GM18868 (cell line): ENCODE measurements around the gene MGMT.

Experiments
- ATAC-seq: cut with Tn5 transposase; IDR thresholded peaks from one replicate; pipeline ENCODE4 v1.9.1; 2021; ENCODE audit warnings: mild to moderate bottlenecking, moderate library complexity; ENCODE audit not compliant: unreplicated experiment

Gene MGMT

DNA sequence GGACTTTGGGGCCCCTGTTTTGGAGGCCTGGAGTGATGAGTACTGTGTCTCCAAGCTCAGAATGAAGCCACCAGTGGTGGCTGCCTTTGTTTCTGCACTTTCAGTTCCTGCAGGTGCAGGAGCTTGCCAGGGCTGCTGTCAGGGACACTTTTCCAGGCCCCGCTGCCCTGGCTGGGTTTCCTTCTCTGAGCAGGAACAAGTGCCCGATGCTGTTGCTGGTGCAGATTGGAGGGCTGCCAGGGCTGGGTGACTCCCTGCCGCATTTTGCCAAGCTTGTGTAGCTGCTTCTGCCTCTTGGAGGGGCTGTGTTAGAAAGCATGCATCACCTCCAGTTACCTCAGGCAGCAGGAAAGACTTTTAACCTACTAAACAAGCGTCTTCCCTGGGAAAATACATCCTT is 211.1 kb downstream of the MGMT start:
- no peak for ATAC-seq

DNA sequence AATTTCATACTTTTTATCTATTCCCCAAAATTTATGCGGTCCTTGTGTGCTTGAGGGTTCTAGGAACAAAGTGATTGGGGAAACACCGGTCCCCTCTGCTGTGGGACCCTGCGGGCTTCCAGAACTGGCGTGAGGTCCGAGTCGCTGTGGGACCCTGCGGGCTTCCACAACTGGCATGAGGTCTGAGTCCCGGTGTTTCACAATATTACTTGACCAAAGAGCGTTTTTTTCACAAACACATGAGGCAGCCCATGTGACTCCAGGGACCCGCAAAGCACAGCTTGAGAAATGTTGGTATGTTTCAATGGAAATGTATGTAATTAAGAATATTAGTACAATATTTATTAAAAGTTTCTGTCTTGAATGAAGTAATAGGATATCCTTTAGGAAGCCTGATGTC is 212.2 kb downstream of the MGMT start:
- ATAC-seq, result no peak

DNA sequence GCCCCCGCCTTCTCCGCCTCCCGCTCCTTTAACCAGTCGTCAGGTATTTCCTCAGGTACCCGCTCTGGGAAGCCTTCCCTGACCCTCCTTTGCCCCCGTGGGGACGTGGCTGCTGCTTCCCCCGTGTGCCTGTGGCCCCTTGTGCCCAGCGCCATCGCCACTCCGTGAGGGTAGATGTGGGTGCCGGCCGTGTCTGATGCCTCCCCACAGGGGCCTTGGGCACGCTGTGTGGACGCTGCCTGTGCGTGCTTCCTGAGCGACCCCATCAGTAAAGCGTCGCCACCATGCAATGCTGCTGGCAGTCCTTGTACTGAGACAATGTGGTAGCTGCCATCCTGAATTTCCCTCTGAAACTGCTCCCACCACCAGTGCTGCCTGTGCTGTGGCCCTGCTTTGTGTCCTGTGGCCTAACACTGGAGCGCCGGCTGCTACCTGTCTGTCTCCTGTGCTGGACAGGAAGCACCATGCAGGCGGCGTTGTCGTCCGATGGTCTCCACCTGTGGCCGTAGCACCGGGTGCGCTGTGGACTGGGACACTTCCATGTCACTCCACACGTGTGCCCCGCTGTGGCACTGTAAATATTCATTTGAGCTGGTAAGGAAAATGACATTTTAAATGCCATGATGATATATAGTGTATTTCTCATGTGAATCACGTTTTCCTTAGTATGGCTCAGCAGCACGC is 213.8 kb downstream of the MGMT start:
- no peak for ATAC-seq

DNA sequence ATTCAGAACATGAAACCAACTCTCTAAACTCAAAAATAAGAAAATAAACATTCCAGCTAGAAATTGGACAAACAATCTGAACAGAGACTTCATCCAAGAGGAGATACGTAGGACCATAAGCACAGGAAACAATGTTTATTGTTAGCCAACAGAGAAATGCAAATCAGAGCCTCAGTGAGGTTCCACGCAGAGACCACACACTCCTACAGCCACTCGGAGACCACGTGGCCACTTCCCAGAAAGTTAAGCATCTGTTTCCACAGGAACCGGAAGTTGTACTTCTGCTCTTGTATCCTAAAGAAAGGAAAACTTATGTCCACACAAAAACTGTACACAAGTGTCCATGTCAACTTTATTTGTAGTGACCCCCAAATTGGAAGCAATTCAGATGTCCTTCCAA is 214.8 kb downstream of the MGMT start:
- ATAC-seq, result no peak

DNA sequence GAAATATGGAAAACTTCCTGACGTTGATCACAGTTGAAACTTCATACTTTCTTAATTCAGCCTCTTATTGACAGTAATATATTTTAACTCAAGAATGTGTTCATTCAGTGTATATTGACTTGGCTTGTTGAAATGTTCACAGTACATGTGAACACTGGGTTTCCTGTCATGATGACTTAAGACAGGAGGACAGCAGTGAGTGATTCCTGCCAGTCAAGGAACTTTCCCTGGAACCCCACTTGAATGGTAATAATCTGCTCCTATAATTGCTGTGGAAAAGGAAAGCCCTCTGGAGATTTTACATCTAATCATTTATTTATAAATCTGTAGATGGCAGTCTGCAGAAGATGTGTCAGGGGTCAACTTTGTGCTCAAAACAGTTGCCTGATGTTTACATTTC is 216.5 kb downstream of the MGMT start:
- no peak for ATAC-seq

DNA sequence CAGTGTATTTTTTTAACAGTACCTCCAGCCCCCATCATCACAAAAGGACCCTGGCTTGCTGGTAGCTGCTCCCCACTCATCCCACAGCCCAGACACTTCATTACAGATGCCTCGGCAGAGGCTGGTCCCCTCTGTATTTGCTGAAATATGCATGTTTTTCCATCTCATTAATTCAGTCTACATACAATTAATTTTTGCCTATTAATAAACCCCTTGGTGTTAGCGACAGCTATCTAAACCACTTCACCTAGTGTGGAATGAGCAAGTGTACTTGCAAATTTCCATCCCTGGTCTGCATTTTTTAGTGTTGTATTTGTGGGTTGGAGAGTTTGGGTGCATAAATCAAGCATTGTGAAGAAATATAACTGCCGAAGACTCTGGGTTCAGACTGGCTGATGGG is 216.9 kb downstream of the MGMT start:
- ATAC-seq, result no peak

DNA sequence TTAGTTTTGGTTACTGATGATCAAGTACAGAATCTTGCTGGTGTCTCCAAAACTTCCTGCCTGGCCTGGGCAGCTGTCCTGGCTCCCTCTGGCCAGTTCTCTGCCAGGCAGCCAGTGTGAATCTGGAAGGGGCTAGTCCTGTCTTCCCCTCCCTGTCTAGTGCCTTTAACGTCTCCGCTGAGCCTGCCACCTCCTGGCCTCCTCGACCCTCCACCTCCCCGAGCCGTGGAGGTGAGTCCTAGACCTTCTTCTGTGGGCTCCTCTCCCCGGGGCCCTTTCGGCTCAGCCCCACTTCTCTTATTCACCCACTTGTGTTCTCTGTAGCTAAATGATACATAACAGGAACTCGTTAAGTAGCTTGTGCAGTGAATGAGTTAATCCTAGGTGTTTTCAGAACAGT is 218.2 kb downstream of the MGMT start:
- no peak for ATAC-seq

DNA sequence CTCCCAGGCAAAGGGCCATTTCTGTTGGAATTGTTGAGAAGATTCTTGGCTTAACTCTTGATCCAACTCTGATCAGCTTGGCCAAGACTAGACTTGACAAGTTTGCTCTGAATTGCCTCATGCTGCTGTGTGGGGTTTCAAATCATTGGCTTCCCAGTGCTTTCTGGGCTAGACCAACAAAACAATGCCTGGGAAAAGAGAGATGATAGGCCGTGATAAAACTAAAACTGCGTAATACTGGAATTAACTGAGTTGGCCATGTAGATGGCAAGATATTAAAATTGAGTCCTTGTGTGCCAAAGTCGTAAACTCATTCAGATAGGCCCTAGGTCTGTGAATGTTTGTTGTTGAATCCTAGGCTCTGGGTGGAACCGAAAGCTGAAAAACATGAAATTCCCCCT is 222.6 kb downstream of the MGMT start:
- ATAC-seq, result no peak

DNA sequence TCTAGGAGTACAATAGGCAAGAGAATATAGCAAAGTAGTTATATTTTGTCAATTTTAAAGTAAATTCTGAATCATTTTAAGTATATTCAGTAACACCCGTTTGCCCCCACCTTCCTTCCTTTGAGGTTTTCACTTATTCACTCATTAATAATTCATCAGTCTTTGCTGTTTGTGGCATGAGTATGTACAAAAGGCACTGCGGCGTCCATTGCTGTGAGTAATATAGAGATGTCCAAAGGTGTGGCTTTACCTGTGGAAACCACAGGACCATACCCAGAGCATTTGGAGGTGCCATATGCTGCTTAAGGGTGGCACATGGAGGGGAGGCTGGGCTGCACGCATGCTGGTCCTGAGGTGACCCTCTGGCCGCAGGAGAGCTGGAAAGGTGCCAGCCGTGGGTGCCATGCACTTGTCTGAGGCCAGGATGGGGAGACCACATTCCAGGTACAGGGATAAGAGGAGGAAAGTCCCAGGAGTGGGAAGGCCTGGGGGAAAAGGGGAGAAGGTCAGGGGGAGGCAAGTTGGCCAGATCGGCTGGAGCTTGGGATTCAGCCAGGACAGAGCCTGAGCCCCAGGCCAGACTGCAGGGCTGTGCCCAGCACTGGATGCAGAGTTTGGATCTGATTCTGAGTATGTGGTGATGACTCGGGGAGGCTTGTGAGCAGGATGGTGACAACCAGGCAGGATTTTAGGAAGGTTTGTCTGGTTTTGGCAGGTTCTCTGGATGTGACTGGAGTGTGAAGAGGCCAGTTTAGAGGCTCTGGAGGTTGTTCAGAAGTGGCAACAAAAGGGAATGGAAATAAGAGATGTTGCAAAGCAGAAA is 223.4 kb downstream of the MGMT start:
- no peak for ATAC-seq

DNA sequence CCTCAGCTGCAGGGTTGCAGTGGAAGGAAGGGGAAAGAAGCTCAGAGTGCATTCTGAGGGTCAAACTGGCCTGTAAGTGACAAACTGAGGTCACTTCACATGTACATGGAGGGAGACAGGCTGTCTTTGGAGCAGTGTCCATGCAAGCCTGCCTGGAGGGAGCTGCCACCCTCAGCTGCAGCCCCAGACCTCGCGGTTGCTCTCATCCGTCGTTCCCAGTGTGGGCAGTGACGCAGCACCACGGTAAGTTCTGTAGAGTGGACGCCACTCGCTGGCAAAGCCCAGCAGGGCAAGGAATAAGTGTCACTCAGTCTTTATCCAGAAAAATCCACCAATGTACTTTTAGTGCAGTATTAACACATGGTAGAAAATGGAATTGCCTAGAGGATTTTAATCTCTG is 225.7 kb downstream of the MGMT start:
- ATAC-seq, result no peak

DNA sequence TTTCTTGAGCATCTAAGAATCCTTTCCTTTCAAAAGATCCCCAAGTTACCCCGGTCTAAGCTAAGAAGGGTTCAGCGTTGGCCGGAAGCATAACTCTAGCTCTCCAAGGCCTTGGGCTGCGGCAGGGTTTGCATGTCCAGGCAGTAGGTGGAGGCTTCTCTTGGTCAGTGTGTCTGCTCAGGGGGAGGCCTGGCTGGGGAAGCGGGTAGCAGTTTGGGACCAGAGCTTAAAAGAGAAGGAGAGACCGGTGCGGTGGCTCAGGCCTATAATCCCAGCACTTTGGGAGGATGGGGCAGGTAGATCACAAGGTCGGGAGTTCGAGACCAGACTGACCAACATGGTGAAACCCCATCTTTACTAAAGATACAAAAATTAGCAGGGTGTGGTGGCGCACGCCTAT is 226.3 kb downstream of the MGMT start:
- no peak for ATAC-seq

DNA sequence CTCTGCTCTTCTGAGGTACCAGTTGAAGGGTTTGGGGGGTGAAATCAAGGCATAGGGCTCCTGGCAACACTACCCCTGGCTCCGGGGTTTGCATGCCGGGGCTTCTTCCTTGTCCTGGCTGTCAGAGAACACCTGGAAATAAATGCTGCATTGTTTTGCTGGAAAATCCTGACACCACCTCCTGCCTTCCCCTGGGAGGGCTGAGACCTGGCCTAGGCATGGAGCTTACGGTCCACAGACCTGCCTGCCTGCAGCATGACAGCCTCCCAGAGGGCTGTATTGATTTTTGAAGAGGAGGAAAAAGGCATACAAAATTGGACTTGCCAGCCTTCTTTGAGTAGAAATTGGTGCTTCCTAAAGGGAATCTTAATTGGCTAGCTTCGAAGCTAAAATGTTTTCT is 227.1 kb downstream of the MGMT start:
- no peak for ATAC-seq

DNA sequence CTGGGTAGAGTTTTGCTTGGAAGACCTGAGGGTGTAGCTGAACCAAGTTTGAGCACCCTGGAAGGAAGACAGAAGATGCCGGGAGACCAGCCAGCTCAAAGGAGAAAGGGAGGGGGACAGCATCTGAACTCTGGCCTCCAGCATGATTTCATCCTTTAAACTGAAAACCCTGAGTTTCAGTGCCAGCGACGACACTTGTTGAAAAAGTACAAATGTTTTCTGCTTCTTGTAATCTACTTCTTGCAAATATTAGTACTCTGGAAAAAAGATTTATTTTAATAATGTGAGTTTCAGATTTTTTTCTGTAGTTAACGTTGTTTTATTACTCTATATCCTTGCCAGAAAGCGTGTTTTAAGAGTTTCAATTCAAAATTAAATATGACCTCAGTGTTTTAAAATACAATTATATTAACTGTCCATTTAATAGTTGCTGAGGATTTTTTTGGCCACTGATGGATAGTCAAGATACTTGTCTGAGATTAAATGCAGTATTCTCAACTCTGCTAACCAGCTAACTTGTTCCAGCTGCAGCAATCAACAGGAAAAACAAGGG is 227.7 kb downstream of the MGMT start:
- ATAC-seq, result no peak

DNA sequence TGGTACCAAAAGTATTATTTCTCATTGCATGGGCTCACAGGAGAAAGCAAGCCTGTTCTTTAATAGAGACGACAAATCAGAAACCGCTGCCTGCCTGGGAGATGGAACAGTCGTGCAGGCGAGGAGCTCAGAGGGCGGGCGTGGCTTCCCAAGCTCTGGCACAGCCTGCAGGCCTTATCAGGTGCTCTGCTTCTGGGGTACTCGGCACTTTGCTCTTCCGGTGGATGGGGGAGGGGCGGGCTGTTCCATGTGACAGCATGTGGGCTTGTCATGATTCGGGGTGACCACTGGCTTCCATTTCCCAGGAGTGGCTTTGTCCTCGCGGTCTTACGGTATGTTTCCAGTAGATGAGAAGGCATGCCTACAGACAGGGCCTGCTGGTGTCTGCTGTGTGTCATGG is 228.6 kb downstream of the MGMT start:
- ATAC-seq, result no peak

DNA sequence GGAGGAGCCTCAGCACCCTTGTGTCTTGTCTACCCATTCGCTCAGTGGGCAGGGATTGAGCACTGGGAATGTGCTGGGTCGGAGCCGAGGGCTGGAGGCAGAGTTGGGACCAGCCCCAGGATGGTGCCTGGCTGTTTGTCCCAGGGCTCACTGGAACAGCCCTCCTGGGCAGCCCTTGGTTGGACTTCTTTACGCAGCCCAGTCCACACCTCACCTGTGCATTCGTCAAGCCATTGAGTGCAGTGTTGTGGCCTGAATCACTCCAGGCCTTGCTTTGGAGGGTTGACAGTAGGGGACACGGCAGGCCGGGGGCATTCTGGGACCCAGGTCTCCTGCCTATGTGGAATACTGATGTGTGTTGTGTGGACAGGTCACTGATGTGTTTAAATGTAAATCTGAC is 229.6 kb downstream of the MGMT start:
- ATAC-seq, result no peak

DNA sequence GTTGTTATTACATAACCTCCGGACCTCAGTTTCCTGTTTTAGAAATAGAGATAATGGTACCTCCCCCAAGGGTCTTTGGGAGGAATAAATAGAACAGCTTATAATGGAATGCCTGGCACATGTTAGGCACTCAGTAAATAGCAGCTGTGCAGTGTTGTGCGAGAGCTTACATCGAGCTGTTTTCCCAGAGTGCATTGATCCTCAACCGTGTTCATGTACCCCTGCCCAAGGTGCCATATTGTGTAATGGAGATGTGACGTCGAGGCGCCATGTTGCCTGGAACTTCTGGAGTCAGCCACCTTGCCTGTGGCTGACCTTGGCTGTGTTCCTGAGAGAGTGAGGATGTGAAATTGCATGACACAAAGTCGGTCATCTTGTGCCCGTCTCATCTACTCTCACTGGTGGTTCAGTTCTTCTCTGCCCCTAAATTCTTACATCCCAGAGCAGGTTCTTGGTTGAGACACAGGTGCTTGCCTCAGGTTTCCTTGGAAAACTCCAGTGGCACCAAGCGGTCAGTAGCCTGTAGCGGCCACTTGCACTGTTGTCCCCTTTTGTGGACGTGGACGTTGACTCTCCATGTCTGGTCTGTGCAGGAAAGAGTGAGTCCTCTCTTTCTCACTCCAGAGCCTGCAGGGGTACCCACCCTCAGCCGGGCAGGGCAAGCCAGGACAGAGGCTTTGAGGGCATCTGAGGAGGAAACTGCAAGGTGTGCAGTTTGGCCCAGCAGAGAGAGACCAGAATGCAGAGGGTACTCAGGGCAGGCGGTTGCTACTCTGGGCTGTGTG is 230.6 kb downstream of the MGMT start:
- no peak for ATAC-seq

DNA sequence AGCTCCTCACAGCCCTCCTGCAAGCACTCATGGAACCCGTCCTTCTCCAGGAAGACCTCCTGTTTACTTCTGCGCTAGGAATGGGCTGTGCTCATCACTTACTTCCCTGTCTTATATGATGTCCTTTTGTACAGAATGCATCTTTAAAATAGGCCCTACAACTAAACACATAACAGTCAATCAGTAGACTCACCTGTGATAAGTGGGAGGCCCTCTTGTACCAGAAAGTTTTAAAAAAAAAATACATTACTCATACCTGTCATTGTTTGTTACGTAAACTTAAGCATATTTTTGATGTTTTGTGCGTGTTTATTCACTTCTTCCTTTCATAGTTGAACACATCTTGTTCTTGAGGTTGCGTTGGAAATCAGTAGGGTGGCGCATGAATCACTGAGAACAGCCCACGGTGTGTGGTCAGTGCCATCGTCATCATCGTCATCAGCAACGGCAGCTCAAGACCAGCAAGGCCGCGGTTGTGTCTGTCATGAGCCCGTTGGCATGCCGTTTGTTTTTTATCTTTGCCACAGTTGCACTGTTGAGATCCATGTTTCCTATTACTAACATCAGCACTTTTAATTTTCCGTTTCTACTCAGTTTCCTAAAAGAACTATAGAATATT is 232.8 kb downstream of the MGMT start:
- ATAC-seq, result no peak

DNA sequence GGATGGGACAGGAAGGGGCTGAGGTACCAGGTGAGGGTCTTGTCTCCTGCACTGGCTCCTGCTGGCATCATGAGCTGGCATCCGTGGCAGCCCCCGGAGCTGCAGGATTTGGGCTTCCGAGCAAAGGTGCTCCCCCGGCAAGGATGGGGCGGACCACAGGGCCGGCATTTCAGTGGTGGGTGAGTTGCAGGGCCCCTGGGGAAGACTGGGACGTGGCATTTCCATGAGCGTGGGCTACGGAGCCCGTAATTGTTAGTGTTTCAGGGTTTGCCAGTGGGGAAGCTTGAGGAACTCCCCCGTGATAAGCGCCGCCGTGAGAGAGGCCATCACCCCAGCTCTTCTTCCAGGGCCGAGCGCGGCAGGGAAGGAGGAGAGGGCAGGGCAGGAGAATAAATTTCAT is 235.6 kb downstream of the MGMT start:
- no peak for ATAC-seq

DNA sequence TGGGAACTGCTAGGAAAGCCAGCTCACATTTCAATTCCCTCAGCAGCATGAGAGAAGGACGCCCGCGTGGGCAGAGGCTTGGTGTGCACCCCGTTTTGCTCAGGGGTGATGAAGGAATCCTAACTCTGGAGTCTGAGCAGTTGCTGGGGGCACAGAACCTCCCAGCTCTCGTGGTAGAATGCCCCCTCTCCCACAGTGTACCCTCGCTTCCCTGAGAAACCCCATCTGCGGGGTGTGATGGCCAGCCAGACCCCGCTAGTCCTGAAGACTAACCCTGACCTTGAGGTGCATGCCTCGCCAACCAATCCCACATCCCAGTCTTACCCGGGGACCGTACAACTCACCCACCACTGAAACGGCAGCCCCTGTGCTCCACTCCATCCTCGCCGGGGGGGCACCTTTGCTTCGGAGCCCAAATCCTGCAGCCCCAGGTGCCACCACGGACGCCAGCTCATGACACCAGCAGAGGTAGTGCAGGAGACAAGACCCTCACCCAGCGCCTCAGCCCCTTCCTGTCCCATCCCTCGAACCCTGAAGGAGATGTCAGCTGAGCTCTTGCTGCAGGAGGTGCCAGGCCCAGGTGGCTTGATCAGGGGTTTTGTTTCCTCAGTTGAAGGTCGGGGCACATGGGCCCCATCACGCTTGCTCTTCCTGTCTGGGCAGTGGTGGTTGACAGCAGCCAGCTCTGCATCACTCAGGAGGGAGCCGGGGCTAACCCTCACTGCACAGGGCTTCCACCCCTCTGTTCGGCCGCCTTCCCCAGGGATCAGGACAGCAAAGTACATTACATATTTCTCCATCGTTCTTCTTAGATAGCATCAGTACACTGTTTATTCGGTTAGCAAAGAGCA is 236.5 kb downstream of the MGMT start:
- ATAC-seq, result no peak

DNA sequence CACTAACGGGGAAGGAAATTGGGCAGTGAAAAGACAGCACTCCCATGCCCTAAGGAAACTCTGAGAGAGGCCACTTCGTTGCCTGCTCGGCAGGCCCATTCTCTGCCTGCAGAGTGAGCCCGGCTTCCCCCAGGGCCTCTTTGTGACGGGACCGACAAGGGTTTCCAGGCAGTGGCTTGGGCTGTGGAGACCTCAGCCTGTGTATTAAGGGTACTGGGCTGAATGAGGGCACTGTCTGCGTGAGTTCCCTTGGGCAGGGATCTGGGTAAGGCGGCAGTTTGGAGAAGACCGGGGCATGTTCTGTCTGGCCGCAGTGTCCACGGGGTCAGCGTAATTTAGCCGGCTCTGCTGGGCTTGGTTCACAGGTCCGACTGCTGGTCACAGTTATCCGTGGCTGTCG is 237.2 kb downstream of the MGMT start:
- no peak for ATAC-seq
